Suprapubic skin (tissue), 4 donors: Measurements from ENCODE around the gene QKI. TPM values are rescaled to one million over a fixed set of nuclear protein-coding genes. Genes with fewer than 3 reads are reported as not detected.
A peak's percentile ranks its signal among the peaks of the same experiment; 100 is the strongest.
"Not testable (repeated sequence)": the region's sequence is repeated elsewhere in the genome, so short reads cannot be mapped to it uniquely, and the experiment has no call there.

Source experiments
- DNase-seq, 2 donors: peaks; one replicate each; pipeline ENCODE4 v3.0.0-alpha.2; 2019; ENCODE audit warnings: low spot score in 2 of 2
- H3K27ac ChIP-seq: fragments of 200-600 bp; sonication (generic); one replicate; pipeline ENCODE4 v1.5.1; 2019
- H3K27me3 ChIP-seq: fragments of 200-600 bp; sonication (generic); one replicate; pipeline ENCODE4 v1.5.1; 2019
- H3K36me3 ChIP-seq: fragments of 200-600 bp; sonication (generic); one replicate; pipeline ENCODE4 v1.5.1; 2019
- H3K4me1 ChIP-seq: fragments of 200-600 bp; sonication (generic); one replicate; pipeline ENCODE4 v1.5.1; 2019
- H3K4me3 ChIP-seq: fragments of 200-600 bp; sonication (generic); one replicate; pipeline ENCODE4 v1.5.1; 2019; ENCODE audit warnings: mild to moderate bottlenecking
- H3K9me3 ChIP-seq: fragments of 200-600 bp; sonication (generic); one replicate; pipeline ENCODE4 v1.5.1; 2019
- EP300 ChIP-seq: sonication (generic); formaldehyde crosslinking; IDR thresholded peaks from one replicate; pipeline ENCODE4 v1.6.1; 2017; ENCODE audit warnings: antibody characterized with exemption
- POLR2A ChIP-seq, 2 donors: fragments of 450-650 bp; IDR thresholded peaks; one replicate each; pipeline ENCODE4 v1.6.1; 2017; ENCODE audit warnings: antibody characterized with exemption in 2 of 2, mild to moderate bottlenecking in 2 of 2, moderate library complexity in 2 of 2
- POLR2AphosphoS5 ChIP-seq, 3 donors: sonication (generic); formaldehyde crosslinking; IDR thresholded peaks; one replicate each; pipeline ENCODE4 v1.6.1; 2017; ENCODE audit warnings: antibody characterized with exemption in 3 of 3
- WGBS: methylation state at CpG from one replicate; pipeline ENCODE4 v1.1.5; 2018; 5-methylcytosine and 5-hydroxymethylcytosine counted together
- total RNA-seq, 4 donors: library from RNA; depleted of rRNA; stranded (reverse); fragments of >200 nt; gene quantifications; one replicate each; pipeline ENCODE4 v1.1.0, GENCODE V29; 2016
- TF ChIP-seq, protein P1 (sequence below), 2 donors: fragments of 200-600 bp in 1 of 2; fragments of 450-650 bp in 1 of 2; sonication (generic) in 1 of 2; IDR thresholded peaks; one replicate each; pipeline ENCODE4 v1.5.1; 2016 to 2019; ENCODE audit warnings: antibody characterized with exemption in 2 of 2, mild to moderate bottlenecking in 1 of 2, moderate library complexity in 1 of 2

Gene QKI
- total RNA-seq, 4 donors from 2014 or later: 149 to 187 (median 165) TPM

- WGBS: 72% methylated on average over 4 of the region's 4 CpGs
- Histone ChIP-seq H3K27me3 (no peaks in the 10 kb centered on the region), H3K9me3 (no peaks in the 10 kb centered on the region), H3K36me3 (no peaks in the 10 kb centered on the region), H3K27ac (no peak overlapping the region), H3K4me3 (no peak overlapping the region), H3K4me1 (peaks cover 54% of the 10 kb centered on the region)
- no peak for TF ChIP-seq EP300
- TF ChIP-seq POLR2AphosphoS5 (IDR thresholded peaks at IDR 0.05): no peak
- TF ChIP-seq POLR2A (IDR thresholded peaks at IDR 0.05): no peak
- TF ChIP-seq, protein P1, sequence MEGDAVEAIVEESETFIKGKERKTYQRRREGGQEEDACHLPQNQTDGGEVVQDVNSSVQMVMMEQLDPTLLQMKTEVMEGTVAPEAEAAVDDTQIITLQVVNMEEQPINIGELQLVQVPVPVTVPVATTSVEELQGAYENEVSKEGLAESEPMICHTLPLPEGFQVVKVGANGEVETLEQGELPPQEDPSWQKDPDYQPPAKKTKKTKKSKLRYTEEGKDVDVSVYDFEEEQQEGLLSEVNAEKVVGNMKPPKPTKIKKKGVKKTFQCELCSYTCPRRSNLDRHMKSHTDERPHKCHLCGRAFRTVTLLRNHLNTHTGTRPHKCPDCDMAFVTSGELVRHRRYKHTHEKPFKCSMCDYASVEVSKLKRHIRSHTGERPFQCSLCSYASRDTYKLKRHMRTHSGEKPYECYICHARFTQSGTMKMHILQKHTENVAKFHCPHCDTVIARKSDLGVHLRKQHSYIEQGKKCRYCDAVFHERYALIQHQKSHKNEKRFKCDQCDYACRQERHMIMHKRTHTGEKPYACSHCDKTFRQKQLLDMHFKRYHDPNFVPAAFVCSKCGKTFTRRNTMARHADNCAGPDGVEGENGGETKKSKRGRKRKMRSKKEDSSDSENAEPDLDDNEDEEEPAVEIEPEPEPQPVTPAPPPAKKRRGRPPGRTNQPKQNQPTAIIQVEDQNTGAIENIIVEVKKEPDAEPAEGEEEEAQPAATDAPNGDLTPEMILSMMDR (IDR thresholded peaks at IDR 0.05): no peak
- DNase-seq: no peak
These were observed 20.5 kb downstream of the QKI start for GRCh38 chr6:163435023-163435422.

- H3K4me3 ChIP-seq: no peak overlapping the region
- peaks cover 55% of the 10 kb centered on the region for H3K4me1 ChIP-seq
- 80% methylated on average over 3 of the region's 3 CpGs for WGBS
- H3K36me3 ChIP-seq: no peaks in the 10 kb centered on the region
- no peaks in the 10 kb centered on the region for H3K9me3 ChIP-seq
- no peak overlapping the region for H3K27ac ChIP-seq
- H3K27me3 ChIP-seq: no peaks in the 10 kb centered on the region
- TF ChIP-seq POLR2A (IDR thresholded peaks at IDR 0.05): no peak
- no peak for TF ChIP-seq EP300
- TF ChIP-seq, protein P1 (IDR thresholded peaks at IDR 0.05): no peak
- TF ChIP-seq POLR2AphosphoS5 (IDR thresholded peaks at IDR 0.05): no peak
- DNase-seq: no peak
These were observed 22.3 kb downstream of the QKI start for GRCh38 chr6:163436843-163437242.

DNA sequence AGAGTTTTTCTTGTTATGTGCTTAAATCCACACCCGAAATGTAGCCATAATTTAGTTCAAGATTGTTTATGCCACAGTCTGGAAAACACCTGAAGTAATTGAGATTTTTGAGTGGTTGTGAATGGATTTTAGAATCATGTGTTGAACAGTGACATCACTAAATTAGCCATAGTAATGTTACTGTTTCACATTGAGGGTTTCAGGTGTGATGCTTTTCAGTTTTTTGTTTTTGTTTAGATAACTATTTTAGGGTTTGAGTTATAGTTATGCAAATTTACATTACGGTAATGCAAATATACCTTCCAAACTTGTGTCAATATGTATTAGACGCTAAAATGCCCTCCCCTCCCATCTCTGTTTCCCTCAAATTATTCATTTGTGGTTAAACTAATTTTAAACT lies 22.9 kb downstream of the QKI start:
- H3K27ac ChIP-seq: no peak overlapping the region
- H3K9me3 ChIP-seq: no peaks in the 10 kb centered on the region
- DNase-seq: no peak
- H3K36me3 ChIP-seq: no peaks in the 10 kb centered on the region
- no peaks in the 10 kb centered on the region for H3K27me3 ChIP-seq
- H3K4me1 ChIP-seq: peaks cover 62% of the 10 kb centered on the region
- 78% methylated on average over 3 of the region's 3 CpGs for WGBS
- H3K4me3 ChIP-seq: no peak overlapping the region
- TF ChIP-seq, protein P1 (IDR thresholded peaks at IDR 0.05): no peak
- TF ChIP-seq EP300: no peak
- TF ChIP-seq POLR2A (IDR thresholded peaks at IDR 0.05): no peak
- no peak for TF ChIP-seq POLR2AphosphoS5 (IDR thresholded peaks at IDR 0.05)

- no peaks in the 10 kb centered on the region for H3K9me3 ChIP-seq
- no peak for DNase-seq
- TF ChIP-seq, protein P1 (IDR thresholded peaks at IDR 0.05): no peak
- no peak for TF ChIP-seq POLR2AphosphoS5 (IDR thresholded peaks at IDR 0.05)
- TF ChIP-seq EP300: no peak
- no peak for TF ChIP-seq POLR2A (IDR thresholded peaks at IDR 0.05)
- H3K4me1 ChIP-seq: peaks cover 60% of the 10 kb centered on the region
- H3K36me3 ChIP-seq: no peaks in the 10 kb centered on the region
- WGBS: 57% methylated on average over 3 of the region's 3 CpGs
- H3K27ac ChIP-seq: no peak overlapping the region
- H3K4me3 ChIP-seq: no peak overlapping the region
- no peaks in the 10 kb centered on the region for H3K27me3 ChIP-seq
These were observed 23.9 kb downstream of the QKI start for GRCh38 chr6:163438298-163438939.

- Histone ChIP-seq H3K36me3 (no peaks in the 10 kb centered on the region), H3K27me3 (no peaks in the 10 kb centered on the region), H3K4me3 (no peak overlapping the region), H3K9me3 (no peaks in the 10 kb centered on the region), H3K4me1 (peaks cover 55% of the 10 kb centered on the region), H3K27ac (no peak overlapping the region)
- peak in 1 of 2 donors; percentile 73 for DNase-seq
- 92% methylated on average over 4 of the region's 4 CpGs for WGBS
- TF ChIP-seq POLR2AphosphoS5 (IDR thresholded peaks at IDR 0.05) (no peak), POLR2A (IDR thresholded peaks at IDR 0.05) (no peak), EP300 (no peak)
- TF ChIP-seq, protein P1 (IDR thresholded peaks at IDR 0.05): no peak
These were observed 24.4 kb downstream of the QKI start for GRCh38 chr6:163438940-163439335.

DNA sequence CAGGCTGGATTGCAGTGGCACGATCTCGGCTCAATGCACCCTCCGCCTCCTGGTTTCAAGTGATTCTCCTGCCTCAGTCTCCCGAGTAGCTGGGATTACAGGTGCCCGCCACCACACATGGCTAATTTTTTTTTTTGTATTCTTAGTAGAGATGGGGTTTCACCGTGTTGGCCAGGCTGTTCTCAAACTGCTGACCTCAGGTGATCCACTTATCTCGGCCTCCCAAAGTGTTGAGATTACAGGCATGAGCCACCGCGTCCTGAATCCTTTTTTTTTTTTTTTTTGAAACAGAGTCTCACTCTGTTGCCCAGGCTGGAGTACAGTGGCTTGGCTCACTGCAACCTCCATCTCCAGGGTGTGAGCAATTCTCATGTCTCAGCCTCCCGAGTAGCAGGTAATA lies 24.9 kb downstream of the QKI start:
- H3K27me3 ChIP-seq, DNase-seq, H3K4me3 ChIP-seq, H3K36me3 ChIP-seq, H3K9me3 ChIP-seq, H3K27ac ChIP-seq: not testable (repeated sequence)
- WGBS: 93% methylated on average over 10 of the region's 10 CpGs
- H3K4me1 ChIP-seq: peaks cover 50% of the 10 kb centered on the region
